Hepatocyte (in vitro differentiated cells): ENCODE data around the gene EIF6. TPM values are rescaled to one million over a fixed set of nuclear protein-coding genes. Genes with fewer than 3 reads are reported as not detected.

Experiments used
- DNase-seq: peaks from one replicate; pipeline ENCODE4 v3.0.0-alpha.2; 2016; ENCODE audit warnings: low spot score
- H2AFZ ChIP-seq: fragments of 200-600 bp; sonication (generic); 2 replicates; pipeline ENCODE4 v1.6.0; 2016; ENCODE audit warnings: antibody characterized with exemption, mild to moderate bottlenecking
- H3K27ac ChIP-seq: fragments of 200-600 bp; sonication (generic); 2 replicates; pipeline ENCODE4 v1.5.1; 2016; ENCODE audit warnings: mild to moderate bottlenecking
- H3K27me3 ChIP-seq: fragments of 200-600 bp; sonication (generic); 2 replicates; pipeline ENCODE4 v1.6.1; 2016
- H3K36me3 ChIP-seq: fragments of 200-600 bp; sonication (generic); replicated peaks from 2 replicates; pipeline ENCODE4 v1.5.1; 2016; ENCODE audit warnings: low read depth; ENCODE audit not compliant: insufficient read depth
- H3K4me1 ChIP-seq: fragments of 200-600 bp; sonication (generic); 2 replicates; pipeline ENCODE4 v1.5.1; 2016; ENCODE audit warnings: mild to moderate bottlenecking, moderate library complexity; ENCODE audit not compliant: insufficient read depth
- H3K4me2 ChIP-seq: fragments of 200-600 bp; sonication (generic); 2 replicates; pipeline ENCODE4 v1.6.0; 2016
- H3K4me3 ChIP-seq: fragments of 200-600 bp; sonication (generic); 2 replicates; pipeline ENCODE4 v1.5.1; 2016; ENCODE audit warnings: mild to moderate bottlenecking
- H3K79me2 ChIP-seq: fragments of 200-600 bp; sonication (generic); 2 replicates; pipeline ENCODE4 v1.6.0; 2017; ENCODE audit warnings: mild to moderate bottlenecking
- H3K9me2 ChIP-seq: fragments of 200-600 bp; sonication (generic); replicated peaks from 2 replicates; pipeline ENCODE4 v1.6.0; 2017; ENCODE audit warnings: mild to moderate bottlenecking; ENCODE audit not compliant: insufficient read depth
- H3K9me3 ChIP-seq: fragments of 200-600 bp; sonication (generic); 2 replicates; pipeline ENCODE4 v1.5.1; 2016; ENCODE audit warnings: low read depth, mild to moderate bottlenecking
- H4K20me1 ChIP-seq: fragments of 200-600 bp; sonication (generic); 2 replicates; pipeline ENCODE4 v1.6.0; 2016; ENCODE audit warnings: mild to moderate bottlenecking; ENCODE audit not compliant: insufficient read depth, poor library complexity, severe bottlenecking
- CTCF ChIP-seq: fragments of 200-600 bp; sonication (generic); IDR thresholded peaks from 2 replicates; pipeline ENCODE4 v1.5.1; 2016; ENCODE audit warnings: antibody characterized with exemption, mild to moderate bottlenecking; ENCODE audit not compliant: poor library complexity
- EZH2 ChIP-seq: fragments of 200-600 bp; sonication (generic); IDR thresholded peaks from 2 replicates; pipeline ENCODE4 v1.6.1; 2016; ENCODE audit warnings: antibody characterized with exemption, mild to moderate bottlenecking, borderline replicate concordance
- EZH2phosphoT487 ChIP-seq: fragments of 200-600 bp; sonication (generic); IDR thresholded peaks from one replicate; pipeline ENCODE4 v1.6.1; 2018; ENCODE audit warnings: antibody characterized with exemption, mild to moderate bottlenecking, low read depth, moderate library complexity; ENCODE audit not compliant: unreplicated experiment, severe bottlenecking
- WGBS: methylation state at CpG from one replicate; pipeline ENCODE4 v1.1.6; 2016; ENCODE audit warnings: low lambda C conversion rate; ENCODE audit errors: missing lambda C conversion rate; 5-methylcytosine and 5-hydroxymethylcytosine counted together
- polyA plus RNA-seq: library from polyadenylated mRNA; unstranded; fragments of >200 nt; fragmentation: Nextera tagmentation; extraction: Ambion mirVana; gene quantifications from 2 replicates; pipeline ENCODE4 v1.2.1, GENCODE V29; 2016
- total RNA-seq: library from RNA; depleted of rRNA; stranded (reverse); fragments of >200 nt; gene quantifications from 2 replicates; pipeline ENCODE4 v1.2.3, GENCODE V29; 2014

Gene EIF6
- total and polyA plus RNA-seq, 2 experiments from 2014 or later = 112 to 230 TPM

GRCh38 chr20:35248641-35249475 lies 35.7 kb downstream of the EIF6 start:
- Histone ChIP-seq H3K79me2 (no peaks in the 10 kb centered on the region), H3K4me1 (no peaks in the 10 kb centered on the region), H3K9me3 (no peaks in the 10 kb centered on the region), H3K27ac (no peak overlapping the region), H3K27me3 (no peaks in the 10 kb centered on the region), H3K4me2 (no peak overlapping the region), H4K20me1 (no peaks in the 10 kb centered on the region), H3K9me2 (no peaks in the 10 kb centered on the region), H3K36me3 (no peaks in the 10 kb centered on the region), H2AFZ (no peak overlapping the region), H3K4me3 (no peak overlapping the region)
- DNase-seq = no peak
- WGBS = 83% methylated on average over 9 of the region's 9 CpGs
- no peak for TF ChIP-seq CTCF
- TF ChIP-seq EZH2phosphoT487 = no peak
- no peak for TF ChIP-seq EZH2

DNA sequence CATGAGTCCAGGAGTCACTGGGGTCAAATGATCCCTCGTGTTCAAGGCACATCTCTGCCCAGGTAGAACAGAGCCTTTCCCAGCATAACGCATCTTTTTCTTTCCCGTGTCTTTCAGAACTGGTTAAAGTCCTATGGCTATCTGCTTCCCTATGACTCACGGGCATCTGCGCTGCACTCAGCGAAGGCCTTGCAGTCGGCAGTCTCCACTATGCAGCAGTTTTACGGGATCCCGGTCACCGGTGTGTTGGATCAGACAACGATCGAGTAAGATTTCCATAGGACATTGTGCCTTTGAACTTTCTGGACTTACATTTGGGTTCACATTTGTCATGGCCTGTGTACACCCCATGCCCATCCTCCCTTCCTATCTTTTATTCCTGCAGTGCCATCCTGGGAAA lies 37.8 kb downstream of the EIF6 start:
- DNase-seq = no peak
- H2AFZ ChIP-seq = no peak overlapping the region
- H3K4me2 ChIP-seq = no peak overlapping the region
- H3K4me3 ChIP-seq = no peak overlapping the region
- H3K9me2 ChIP-seq = no peaks in the 10 kb centered on the region
- WGBS = 77% methylated on average over 12 of the region's 12 CpGs
- no peaks in the 10 kb centered on the region for H4K20me1 ChIP-seq
- no peaks in the 10 kb centered on the region for H3K4me1 ChIP-seq
- no peaks in the 10 kb centered on the region for H3K36me3 ChIP-seq
- H3K9me3 ChIP-seq = no peaks in the 10 kb centered on the region
- H3K27ac ChIP-seq = no peak overlapping the region
- TF ChIP-seq CTCF (no peak), EZH2phosphoT487 (no peak), EZH2 (no peak)
- H3K27me3 ChIP-seq = no peaks in the 10 kb centered on the region
- H3K79me2 ChIP-seq = no peaks in the 10 kb centered on the region

DNA sequence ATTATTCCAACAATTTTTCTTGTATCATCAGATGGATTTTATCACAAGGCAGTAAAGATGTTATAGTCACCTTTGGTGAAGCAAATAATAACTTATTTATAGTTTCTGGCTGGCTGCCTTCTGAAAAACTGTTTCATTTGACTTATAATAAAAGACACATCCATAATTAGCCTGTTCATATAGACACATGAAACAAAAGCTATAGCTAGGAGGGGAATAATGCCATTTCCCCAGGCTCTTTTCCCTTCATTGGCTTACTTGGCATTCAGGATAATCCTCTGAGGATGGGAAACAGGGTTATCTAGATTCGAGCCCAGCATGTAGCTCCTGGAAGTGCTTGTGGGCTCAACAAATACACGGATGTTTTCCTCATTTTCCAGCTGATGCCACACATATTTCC lies 40.6 kb downstream of the EIF6 start:
- 59% methylated on average over 2 of the region's 2 CpGs for WGBS
- Histone ChIP-seq H3K4me3 (no peak overlapping the region), H3K27ac (no peak overlapping the region), H2AFZ (no peak overlapping the region), H3K36me3 (no peaks in the 10 kb centered on the region), H3K9me3 (no peaks in the 10 kb centered on the region), H3K4me1 (no peaks in the 10 kb centered on the region), H4K20me1 (no peaks in the 10 kb centered on the region), H3K79me2 (no peaks in the 10 kb centered on the region), H3K27me3 (no peaks in the 10 kb centered on the region), H3K9me2 (no peaks in the 10 kb centered on the region), H3K4me2 (no peak overlapping the region)
- no peak for DNase-seq
- TF ChIP-seq EZH2 (no peak), CTCF (no peak), EZH2phosphoT487 (no peak)
